22Rv1 (cell line): Measurements from ENCODE around the gene RNF175.

Source experiments
- ZFX ChIP-seq: fragments of 450-650 bp; IDR thresholded peaks from 2 replicates; pipeline ENCODE4 v1.6.1; 2017; ENCODE audit warnings: antibody characterized with exemption, borderline replicate concordance
- TF ChIP-seq, protein P1 (sequence below): fragments of 450-650 bp; IDR thresholded peaks from 2 replicates; pipeline ENCODE4 v1.5.1; 2017; ENCODE audit warnings: mild to moderate bottlenecking

DNA sequence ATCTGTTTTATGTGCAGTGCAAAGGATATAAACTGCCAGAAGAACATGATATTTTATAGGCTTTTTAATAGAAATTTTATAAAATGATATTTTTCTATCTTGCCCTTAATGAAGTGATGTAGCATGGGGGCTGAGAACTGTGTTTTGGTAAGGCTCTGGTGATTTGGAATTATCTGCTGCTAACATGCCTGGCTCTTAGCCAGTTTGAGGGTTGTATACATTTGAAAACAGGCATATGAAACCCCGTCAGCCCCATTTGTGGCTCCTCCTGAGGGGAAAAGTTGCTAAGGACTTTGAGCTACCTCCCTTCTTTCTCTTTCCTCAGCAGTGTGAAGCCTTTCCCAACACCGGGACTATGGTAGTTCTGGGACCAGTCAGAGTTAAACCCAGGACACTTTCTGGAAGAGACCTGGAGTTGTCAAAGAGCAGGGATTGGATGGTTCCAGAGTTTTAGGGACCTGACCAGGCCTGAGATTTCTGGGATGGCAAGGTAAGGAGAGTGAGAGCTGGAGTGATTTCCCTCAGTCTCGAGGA is 24.4 kb upstream of the RNF175 start:
- TF ChIP-seq, protein P1, sequence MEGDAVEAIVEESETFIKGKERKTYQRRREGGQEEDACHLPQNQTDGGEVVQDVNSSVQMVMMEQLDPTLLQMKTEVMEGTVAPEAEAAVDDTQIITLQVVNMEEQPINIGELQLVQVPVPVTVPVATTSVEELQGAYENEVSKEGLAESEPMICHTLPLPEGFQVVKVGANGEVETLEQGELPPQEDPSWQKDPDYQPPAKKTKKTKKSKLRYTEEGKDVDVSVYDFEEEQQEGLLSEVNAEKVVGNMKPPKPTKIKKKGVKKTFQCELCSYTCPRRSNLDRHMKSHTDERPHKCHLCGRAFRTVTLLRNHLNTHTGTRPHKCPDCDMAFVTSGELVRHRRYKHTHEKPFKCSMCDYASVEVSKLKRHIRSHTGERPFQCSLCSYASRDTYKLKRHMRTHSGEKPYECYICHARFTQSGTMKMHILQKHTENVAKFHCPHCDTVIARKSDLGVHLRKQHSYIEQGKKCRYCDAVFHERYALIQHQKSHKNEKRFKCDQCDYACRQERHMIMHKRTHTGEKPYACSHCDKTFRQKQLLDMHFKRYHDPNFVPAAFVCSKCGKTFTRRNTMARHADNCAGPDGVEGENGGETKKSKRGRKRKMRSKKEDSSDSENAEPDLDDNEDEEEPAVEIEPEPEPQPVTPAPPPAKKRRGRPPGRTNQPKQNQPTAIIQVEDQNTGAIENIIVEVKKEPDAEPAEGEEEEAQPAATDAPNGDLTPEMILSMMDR, result no peak
- no peak for TF ChIP-seq ZFX
